ENCODE measurements around the gene CDK18. TPM values are rescaled to one million over a fixed set of nuclear protein-coding genes. Genes with fewer than 3 reads are reported as not detected.

CDK18 gene
- polyA plus RNA-seq, 1 donor, result 28.3 TPM

DNA sequence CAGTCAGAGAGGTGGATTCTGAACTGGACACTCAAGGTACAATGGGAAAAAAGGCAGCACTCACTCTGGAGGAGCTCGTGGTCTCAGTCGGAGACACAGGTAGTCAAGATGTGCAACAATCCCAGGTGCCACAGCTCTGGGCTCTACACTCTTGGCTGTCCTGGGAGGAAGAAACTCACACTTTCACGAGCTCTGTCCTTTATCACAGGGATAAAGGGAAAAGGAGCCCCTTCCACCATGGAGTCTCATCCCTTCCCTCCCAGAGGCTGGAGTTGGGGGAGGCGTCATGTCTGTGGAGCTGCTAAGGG, 20.3 kb downstream of the CDK18 start:
- no peak for DNase-seq

GRCh38 chr1:205525495-205526285, 21.2 kb downstream of the CDK18 start:
- DNase-seq, result no peak

DNA sequence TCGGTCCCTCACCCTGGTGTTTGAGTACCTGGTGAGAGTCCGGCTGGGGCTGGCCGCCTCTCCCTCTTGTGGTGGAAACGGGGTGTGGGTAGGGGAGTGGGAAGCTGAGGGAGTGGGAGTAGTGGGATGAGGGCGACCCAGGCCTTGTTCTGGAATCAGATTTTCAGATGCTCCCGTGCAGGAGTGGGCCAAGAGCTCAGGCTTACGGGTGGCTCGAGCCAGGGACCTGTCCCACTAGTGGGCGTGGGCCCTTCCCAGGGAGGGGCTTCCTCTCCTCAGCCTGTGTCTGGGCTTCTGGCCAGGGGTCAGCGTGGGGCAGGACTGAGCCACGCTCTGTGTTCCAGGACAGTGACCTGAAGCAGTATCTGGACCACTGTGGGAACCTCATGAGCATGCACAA, 22.0 kb downstream of the CDK18 start:
- no peak for DNase-seq

- no peak for DNase-seq
Measured at GRCh38 chr1:205527931-205528330, 23.5 kb downstream of the CDK18 start.

DNA sequence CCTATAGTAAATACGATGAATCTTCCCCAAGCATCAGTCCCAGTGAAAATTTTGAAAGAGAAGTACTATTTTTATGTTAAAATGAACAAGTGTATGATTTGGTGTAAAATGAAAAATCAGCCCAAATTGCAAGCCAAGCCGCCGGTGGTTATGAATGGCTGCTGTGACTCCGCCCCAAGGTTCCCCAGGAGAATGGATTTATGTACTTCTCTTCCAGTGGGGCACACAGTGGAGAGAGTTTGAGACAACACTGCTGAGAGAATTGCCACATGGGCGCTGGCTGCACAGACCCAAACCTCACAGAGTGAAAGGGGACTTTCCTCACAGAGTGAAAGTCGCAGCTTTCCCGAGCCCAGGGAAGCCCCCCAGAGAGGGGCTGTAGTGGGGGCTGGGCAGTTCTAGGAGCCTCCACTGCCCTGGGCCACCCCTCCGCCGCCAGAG, 24.0 kb downstream of the CDK18 start:
- no peak for DNase-seq

GRCh38 chr1:205528887-205529825, 24.7 kb downstream of the CDK18 start:
- peak; percentile 86 for DNase-seq

- DNase-seq, result no peak
Measured at GRCh38 chr1:205530116-205530515, 25.6 kb downstream of the CDK18 start.

DNA sequence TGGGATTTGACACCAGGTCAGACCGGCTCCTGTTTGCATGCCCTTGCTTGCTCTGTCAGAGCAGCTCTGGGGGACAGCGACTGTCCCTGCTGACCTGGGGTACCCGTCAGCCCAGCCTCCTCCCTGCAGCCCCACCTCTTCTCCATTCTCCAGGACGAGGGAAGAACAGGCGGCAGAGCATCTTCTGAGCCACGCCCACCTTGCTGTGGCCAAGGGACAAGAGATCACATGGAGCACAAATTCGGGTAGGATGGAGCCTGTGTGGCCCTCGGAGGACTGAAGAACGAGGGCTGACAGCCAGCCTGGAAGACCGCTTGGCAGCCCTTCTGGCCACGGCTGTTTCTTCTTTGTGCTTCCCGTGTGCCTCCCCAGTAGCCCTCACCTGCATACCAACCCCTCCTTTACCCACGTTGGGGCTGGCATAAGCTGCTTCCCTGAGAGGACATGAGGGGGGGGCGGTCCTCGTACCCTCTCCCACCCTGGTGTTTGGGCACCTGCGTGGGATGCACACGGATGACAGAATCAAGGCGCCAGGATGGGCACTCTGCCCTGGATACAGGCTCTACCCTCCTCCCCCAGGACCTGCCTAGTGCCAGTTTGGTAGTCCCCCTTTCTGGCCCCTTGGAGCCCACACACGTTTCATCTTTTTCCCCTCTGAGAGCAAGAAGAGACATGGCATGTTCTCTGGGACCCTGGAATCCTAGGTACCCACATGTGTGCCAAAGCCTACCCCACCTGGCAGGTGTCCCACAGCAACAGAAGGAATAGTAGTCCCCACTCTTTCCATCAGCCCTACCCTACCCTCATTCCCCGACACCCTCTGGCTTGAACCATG, 26.9 kb downstream of the CDK18 start:
- no peak for DNase-seq

DNA sequence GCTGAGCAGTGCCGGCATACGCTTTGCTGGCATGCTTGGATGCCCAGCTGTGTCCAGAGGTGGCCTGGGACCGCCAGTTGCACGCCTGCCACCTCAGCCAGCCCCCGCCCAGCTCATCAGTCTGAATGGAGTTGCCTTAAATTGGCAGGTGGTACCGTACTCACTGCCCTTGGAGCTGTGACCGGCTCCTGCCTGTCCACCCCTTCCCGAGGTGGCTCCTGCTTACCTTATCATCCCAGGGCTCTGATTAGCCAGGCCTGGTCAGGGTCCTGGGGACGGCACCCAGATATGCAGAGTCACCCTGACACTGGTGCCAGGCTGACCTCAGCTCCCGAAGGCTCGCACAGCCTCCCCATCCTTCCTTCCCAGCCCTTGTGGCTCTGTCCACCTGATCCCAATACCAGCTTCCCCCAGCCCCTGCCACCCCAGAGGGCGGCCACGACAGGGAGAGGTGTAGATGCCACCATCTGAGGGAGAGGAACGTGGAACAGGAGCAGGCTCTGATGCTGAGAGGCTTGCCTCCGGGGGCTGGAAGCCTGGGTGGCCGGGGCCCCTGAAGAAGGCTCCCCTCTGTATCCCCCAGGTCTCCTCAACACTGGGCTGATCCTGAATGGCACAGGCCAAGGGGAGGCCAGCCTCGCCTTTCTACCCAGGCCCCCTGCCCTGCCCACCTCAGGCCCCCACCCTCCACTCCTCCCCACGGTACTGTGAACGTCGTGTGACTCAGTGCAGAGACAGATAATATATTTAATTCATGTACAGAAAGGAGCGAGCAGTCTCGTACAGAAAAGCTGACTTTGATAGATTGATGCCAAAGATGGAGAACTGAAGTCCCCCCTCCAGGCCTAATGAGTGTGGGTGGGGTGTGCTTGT, 27.8 kb downstream of the CDK18 start:
- DNase-seq, result no peak

DNA sequence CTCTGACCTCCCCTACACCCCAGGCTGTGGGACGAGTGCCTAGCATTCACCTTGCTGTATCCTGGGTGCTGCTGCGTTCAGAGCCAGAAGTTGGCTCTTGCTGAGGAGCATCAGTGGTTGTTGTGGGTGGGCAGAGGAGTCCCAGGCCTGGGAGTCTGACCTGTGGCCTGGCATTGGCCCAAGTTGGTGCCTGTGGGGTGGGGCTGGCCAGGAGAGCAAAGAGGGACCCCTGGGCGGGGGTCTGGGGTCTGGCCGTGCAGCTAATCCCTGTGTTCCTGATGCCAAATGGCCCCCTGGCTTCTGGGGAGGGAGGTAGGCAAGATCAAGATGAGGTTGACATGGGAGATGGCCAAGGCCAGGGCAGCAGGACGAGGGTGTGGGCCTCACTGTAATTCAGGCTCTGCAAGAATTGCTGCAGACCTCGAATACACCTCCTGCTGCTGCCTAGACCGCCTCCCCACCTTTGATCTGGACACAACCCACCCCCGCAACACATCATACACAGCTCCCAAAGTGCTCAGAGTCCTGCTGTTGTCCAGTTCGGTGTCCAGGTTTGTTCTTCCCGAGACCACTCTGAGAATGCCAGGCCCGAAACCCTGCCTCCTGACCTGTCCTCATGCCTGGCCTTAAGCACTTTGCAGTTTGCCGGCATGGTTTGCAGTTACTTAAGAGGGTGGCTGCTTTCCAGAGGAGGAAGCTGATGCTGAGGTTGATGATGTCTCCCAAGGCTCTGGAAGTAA, 28.7 kb downstream of the CDK18 start:
- DNase-seq, result no peak

GRCh38 chr1:205533748-205534443, 29.4 kb downstream of the CDK18 start:
- DNase-seq, result no peak

DNA sequence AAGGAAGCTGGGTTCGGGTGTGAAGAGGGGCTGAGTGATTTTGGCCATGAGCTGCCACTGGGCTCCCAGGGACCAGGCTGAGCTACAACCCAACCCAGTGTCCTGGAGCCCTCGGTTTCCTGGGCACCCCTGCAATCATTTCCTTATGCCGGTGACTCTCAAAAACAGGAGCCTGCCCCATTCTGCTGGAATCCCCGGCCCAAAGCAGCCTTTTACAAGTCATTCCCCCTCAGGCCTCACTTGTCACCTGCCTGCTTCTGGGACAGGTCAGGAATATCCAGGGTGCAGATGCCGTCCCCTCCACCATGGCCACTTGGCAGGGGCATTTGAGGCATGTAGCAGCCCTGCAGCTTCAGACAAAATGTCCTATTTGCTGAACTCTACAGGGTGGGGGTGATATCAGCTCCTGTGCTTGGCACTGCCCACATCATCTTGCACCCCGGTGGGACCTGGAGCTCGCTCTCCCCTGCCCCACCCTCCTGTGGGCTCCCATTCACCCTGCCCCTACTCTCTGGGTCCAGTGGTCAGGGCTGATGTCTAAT, 30.0 kb downstream of the CDK18 start:
- DNase-seq, result no peak

DNA sequence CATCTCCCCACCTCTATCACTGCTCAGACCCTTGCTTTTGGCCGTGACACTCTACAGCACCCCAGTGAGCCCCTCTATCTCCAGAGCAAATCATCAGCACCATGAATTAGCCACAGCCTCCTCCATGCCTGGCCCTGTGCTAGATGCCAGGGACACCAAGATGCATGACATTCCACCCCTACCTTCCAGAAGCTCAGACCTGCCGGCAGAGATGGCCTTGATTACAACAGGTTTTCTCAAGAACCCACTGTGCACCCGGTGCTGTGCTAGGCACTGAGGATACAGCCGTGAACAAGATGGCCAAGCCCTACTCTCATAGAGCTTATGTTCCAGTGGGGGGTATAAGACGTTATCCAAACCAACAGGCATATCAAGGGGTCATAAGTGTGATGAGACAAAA, 30.6 kb downstream of the CDK18 start:
- DNase-seq, result no peak

GRCh38 chr1:205535866-205536758, 31.6 kb downstream of the CDK18 start:
- no peak for DNase-seq

DNA sequence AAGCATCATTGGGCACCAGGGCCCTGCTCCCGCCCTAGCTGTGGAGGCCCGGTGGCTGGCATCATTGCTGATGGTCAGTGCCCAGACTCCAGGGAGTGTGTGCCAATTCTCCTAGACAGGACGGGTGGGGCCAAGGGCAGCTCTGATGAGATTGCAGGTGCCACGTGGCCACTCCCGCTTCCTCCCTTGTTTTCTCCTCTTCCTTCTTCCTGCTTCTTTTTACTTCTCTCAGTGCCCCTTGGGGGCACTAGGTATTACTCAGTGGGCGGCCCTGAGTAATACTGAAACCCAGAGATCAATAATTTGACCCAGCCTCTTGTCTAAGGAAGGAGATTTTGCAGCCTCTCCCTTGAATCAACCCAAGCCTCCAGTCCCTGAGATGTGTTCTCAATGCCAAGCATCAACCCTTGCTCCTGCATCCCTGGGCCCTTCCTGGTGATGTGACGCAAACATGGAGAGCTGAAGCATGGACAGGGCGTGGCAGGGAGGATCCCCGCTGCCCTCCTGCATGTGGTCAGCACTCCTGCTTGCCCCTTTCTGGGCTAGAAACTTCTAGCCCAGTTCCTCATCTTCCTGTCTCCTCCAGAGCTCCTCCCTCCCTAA, 32.4 kb downstream of the CDK18 start:
- DNase-seq, result no peak

DNA sequence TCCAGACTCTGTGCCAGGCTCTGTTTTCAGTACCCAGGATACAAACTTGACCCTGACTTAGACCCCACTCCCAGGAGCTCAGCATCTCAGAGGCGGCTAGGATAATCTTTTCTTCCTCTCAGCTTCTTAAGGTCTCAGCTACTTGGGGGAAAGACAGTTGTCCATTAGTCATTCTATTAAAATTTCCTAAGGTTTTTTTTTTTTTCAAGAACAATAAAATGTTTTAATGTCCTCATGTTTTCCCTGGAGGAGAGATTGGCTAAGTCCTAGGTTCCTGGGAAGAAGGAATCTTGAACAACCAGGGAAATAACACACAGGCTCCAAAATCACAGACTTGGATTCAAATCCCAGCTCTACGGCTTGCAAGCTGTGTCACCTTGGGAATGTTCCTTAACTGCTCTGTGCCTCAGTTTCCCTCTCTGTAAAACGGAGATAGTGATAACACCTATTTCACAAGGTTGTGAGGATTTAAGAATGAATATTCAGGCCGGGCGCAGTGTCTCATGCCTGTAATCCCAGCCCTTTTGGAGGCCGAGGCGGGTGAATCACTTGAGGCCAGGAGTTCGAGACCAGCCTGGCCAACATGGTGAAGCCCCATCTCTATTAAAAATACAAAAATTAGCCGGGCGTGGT, 33.0 kb downstream of the CDK18 start:
- no peak for DNase-seq

- DNase-seq, result no peak
Measured at GRCh38 chr1:205538235-205538840, 33.9 kb downstream of the CDK18 start.
